HuH-7 (cell line): ENCODE measurements around the gene TBL1XR1.

Experiments used
- DNase-seq: peaks from one replicate; pipeline ENCODE4 v3.0.0; 2011; ENCODE audit warnings: low spot score

Gene TBL1XR1

GRCh38 chr3:177197041-177197726, at the start of gene TBL1XR1:
TBL1XR1 (minus strand) TSS chr3:177197482; CDS start chr3:177064977, 132,505 bp downstream.
- peak; percentile 92 for DNase-seq

DNA sequence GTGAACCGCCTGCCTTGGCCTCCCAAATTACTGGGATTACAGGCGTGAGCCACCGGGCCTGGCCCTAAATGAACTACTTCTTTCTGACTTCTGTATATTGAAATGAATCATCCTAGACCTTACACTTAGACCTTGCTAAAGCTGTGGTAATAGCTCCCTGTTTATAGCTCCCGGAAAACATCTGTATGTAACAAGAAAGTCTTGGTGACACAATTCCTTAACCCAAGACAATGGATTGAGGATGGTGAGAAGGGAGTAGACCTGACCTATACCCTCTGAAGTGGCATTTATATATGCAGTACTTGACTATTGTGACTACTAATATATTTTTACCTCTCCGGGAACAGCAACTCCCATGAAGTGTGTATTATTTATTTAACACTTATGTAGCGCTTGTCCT, 48.0 kb upstream of the TBL1XR1 start:
- no peak for DNase-seq

DNA sequence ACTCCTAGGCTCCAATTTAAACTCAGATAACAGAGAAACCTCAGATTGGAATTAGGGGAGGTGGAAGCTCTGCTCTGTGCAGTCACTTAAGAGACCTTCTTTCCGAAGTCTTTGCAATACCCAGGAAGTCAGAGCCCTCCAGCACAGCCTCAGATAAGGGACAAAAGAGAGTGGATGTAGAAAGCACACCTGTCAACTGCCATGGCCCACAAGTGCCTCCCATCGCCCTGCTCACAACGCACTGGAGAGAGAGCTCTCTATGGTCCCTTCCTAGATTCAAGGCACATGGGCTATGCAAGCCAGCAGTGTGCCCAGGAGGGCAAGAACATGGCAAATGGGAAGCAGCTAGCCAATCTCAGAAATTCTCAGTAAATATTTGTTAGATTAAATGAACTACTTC, 47.3 kb upstream of the TBL1XR1 start:
- no peak for DNase-seq

DNA sequence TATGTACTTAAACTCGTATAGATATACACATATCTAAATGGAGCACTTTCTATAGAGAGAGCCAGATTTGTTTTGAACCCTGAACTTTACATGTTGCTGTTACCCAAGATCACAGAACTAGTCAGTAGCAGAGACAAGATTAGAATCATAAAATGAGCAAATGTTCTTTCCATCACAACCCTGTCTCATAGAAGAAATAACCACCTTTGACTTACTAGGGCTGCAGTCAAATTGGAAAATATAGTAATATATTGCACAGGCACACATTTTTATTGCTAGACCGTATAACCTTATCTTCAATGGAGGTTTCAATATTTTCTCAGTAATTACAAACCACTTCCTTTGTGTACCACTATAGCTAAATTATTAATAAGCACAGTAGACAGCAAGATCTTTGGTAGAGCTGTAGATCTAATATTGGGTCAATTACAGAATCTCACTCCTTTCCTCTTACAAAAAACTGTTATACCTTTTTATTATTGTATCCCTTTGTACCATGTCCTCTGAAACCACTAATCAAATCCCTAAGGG, 41.5 kb upstream of the TBL1XR1 start:
- DNase-seq: no peak

- no peak for DNase-seq
Measured at GRCh38 chr3:177237206-177237605, 39.9 kb upstream of the TBL1XR1 start.

- no peak for DNase-seq
Measured at GRCh38 chr3:177236704-177237103, 39.4 kb upstream of the TBL1XR1 start.

GRCh38 chr3:177234121-177234520, 36.8 kb upstream of the TBL1XR1 start:
- DNase-seq: no peak

- no peak for DNase-seq
Measured at GRCh38 chr3:177231242-177231641, 34.0 kb upstream of the TBL1XR1 start.

DNA sequence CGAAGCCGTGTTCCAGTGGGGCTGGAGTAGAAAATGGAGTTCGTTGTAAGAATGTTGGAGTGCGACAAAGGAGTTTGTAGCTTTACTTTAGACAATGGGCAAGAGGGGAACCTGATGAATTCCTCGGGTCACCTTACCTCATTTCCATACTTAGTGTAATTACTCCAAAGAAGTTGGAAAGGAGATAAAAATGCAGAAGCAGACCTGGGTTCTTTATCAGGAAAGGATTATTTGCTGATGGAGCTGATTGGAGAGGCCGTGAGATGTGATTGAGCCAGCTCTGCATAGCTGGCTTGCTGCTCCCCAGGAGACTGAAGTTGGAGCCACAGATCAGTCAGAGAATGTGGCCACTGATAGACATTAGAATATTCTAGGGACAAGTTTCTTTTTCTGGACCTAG, 33.4 kb upstream of the TBL1XR1 start:
- DNase-seq: no peak

GRCh38 chr3:177229791-177230190, 32.5 kb upstream of the TBL1XR1 start:
- no peak for DNase-seq

GRCh38 chr3:177228601-177229190, 31.4 kb upstream of the TBL1XR1 start:
- DNase-seq: no peak

GRCh38 chr3:177224414-177224813, 27.1 kb upstream of the TBL1XR1 start:
- DNase-seq: no peak

DNA sequence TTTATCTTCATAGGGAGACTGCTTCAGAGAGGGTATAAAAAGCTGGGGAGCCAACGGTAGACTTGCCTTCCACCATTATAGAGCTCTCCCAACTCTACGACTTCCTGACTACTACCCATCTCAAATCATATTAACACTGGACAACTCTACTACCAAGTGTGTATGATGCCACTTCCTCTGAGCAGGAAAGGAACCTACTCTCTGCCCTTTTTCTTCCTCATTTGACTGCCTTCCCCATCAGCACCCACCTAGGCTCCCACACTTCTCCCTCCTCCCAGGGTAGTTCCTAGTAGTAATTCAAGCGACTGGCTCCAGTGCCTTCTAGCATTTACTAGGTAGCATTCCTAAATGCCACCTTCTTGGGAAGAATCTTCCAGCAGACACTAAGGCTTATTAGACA, 24.5 kb upstream of the TBL1XR1 start:
- DNase-seq: no peak

- no peak for DNase-seq
Measured at GRCh38 chr3:177220136-177220974, 23.1 kb upstream of the TBL1XR1 start.

DNA sequence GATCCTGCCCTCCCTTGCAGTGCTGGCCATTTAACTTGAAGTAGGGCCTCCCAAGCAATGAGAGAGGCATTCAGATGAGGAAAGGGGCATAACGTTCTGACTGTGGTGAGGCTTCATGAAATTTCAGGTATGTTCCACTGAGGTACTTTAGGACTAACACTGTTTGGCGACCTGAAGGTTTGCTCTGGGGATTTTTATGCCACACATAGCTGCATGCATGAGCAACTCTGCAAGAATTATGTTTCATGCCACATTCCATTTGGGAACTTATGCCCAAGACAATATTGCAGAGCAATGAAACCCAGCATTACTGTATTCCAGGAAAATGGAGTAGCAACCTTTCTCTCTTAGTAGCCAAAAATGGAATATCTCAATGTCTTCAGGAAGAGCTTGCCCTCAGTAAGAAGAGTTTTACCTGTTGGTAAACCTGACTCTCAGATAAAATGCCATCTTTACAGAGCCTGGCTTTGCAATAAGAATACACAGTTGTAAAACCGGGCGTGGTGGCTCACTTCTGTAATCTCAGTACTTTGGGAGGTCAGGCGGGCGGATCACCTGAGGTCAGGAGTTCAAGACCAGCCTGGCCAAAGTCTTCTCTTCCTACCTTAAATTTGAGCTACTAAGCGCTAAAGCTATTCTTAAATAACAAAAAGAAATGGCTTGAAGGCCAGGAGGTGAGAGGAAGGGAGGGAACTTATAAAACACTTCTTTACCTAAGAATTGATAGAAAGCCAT, 16.7 kb upstream of the TBL1XR1 start:
- no peak for DNase-seq

DNA sequence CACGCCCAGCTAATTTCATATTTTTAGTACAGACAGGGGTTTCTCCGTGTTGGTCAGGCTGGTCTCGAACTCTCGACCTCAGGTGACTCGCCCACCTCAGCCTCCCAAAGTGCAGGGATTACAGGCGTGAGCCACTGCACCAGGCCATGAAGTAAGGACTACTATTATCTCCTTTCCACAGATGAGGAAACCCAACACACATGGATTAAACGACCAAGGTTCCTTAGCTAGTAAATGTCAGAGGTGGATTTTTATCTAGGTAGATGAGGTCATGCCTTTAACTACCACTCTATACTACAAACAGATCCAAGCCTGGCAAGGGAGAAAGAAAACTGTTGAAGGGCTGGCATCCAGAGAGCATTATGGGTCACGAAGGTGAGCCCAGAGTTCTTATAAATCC, 15.5 kb upstream of the TBL1XR1 start:
- DNase-seq: no peak

GRCh38 chr3:177212278-177212610, 15.0 kb upstream of the TBL1XR1 start:
- DNase-seq: no peak

GRCh38 chr3:177211503-177212277, 14.4 kb upstream of the TBL1XR1 start:
- peak; percentile 82 for DNase-seq

- no peak for DNase-seq
Measured at GRCh38 chr3:177210744-177211502, 13.6 kb upstream of the TBL1XR1 start.

DNA sequence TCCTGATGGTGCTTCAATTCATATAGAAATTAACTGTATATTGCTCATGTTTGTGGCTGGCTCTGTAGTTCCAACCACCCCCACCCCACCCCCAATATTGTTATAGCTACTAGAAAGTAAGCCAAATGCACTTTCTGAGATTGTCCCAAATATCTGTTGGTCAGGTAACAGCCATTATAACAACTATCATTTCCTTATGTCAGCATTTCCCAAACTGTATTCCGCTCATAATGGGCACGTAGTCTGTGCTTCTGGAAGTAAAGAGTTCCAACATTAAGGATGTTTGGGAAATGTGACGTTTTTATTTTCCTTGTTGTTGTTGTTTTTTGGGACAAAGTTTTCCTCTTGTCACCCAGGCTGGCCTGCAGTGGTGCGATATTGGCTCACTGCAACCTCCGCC, 12.2 kb upstream of the TBL1XR1 start:
- DNase-seq: no peak

DNA sequence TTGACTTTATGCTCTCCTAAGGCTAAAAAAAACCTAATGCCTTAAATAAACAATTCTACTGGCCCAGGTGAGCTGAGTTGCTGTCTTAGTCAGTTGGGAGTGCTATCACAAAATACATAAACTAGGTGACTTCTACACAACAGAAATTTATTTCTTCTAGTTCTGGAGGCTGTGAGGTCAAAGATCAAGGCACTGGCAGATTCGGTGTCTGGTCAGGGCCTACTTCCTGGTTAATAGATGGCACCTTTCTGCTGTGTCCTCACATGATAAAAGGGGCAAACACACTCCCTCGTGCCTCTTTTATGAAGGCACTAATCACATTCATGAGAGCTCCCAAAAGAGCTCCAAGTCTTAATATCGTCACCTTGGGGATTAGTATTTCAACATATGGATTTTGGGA, 11.5 kb upstream of the TBL1XR1 start:
- DNase-seq: no peak
